ENCODE measurements around the gene ZNF586.
A peak's percentile ranks its signal among the peaks of the same experiment; 100 is the strongest.
"Not testable (repeated sequence)": the region's sequence is repeated elsewhere in the genome, so short reads cannot be mapped to it uniquely, and the experiment has no call there.

Gene ZNF586

DNA sequence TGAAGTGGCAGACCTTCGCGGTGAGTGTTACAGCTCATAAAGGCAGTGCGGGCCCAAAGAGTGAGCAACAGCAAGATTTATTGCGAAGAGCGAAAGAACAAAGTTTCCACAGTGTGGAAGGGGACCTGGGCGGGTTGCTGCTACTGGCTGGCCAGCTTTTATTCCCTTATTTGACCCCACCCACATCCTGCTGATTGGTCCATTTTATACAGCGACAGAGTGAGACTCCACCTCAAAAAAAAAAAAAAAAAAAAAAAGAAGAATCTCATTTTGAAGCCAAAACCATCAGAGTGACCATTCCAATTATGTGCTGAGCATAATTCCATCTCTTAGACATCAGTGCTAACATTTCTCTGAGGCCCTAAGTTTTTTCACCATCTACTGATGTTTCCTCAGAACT is 47.2 kb downstream of the ZNF586 start:
- Histone ChIP-seq H3K9me3 (ENCODE audit: control insufficient read depth, low read depth, low read length) (no peaks in the 10 kb centered on the region), H3K27me3 (ENCODE audit: control insufficient read depth, insufficient read depth, low read length) (no peaks in the 10 kb centered on the region), H3K4me3 (ENCODE audit: low read length) (no peak overlapping the region), H3K9ac (ENCODE audit: low read length) (no peak overlapping the region), H3K36me3 (ENCODE audit: control insufficient read depth, low read depth, low read length) (peaks cover 9% of the 10 kb centered on the region), H3K27ac (ENCODE audit: low read length) (no peak overlapping the region), H3K4me1 (ENCODE audit: control insufficient read depth, low read depth, low read length) (peaks cover 3% of the 10 kb centered on the region)

DNA sequence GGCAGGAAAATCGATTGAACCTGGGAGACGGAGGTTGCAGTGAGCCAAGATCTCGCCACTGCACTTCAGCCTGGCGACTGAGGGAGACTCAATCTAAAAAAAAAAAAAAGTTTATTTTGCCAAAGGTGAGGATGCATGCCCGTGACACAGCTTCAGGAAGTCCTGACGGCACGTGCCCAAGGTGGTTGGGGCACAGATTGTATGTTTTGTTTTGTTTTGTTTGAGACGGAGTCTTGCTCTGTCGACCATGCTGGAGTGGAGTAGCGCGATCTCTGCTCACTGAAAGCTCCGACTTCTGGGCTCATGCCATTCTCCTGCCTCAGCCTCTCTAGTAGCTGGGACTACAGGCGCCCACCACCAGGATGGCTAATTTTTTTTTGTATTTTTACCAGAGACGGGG is 48.5 kb downstream of the ZNF586 start:
- no peak overlapping the region for H3K27ac ChIP-seq (ENCODE audit: low read length)
- no peaks in the 10 kb centered on the region for H3K9me3 ChIP-seq (ENCODE audit: control insufficient read depth, low read depth, low read length)
- peaks cover 3% of the 10 kb centered on the region for H3K4me1 ChIP-seq (ENCODE audit: control insufficient read depth, low read depth, low read length)
- no peak overlapping the region for H3K9ac ChIP-seq (ENCODE audit: low read length)
- no peaks in the 10 kb centered on the region for H3K27me3 ChIP-seq (ENCODE audit: control insufficient read depth, insufficient read depth, low read length)
- no peak overlapping the region for H3K4me3 ChIP-seq (ENCODE audit: low read length)
- H3K36me3 ChIP-seq (ENCODE audit: control insufficient read depth, low read depth, low read length): no peaks in the 10 kb centered on the region

DNA sequence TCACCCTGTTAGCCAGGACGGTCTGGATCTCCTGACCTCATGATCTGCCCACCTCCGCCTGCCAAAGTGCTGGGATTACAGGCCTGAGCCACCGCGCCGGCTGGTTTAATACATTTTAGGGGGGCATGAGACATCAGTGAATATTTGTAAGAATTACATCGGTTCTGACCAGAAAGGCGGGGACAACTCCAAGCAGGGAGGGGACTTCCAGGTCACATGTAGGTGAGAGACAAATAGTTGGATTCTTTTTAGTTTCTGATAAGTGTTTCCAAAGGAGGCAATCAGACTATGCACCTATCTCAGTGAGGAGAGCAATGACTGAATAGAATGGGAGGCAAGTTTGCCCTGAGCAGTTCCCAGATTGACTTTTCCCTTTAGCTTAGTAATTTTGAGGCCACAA is 48.9 kb downstream of the ZNF586 start:
- Histone ChIP-seq H3K27me3 (ENCODE audit: control insufficient read depth, insufficient read depth, low read length) (no peaks in the 10 kb centered on the region), H3K27ac (ENCODE audit: low read length) (no peak overlapping the region), H3K4me1 (ENCODE audit: control insufficient read depth, low read depth, low read length) (peaks cover 3% of the 10 kb centered on the region), H3K9me3 (ENCODE audit: control insufficient read depth, low read depth, low read length) (no peaks in the 10 kb centered on the region), H3K9ac (ENCODE audit: low read length) (no peak overlapping the region), H3K36me3 (ENCODE audit: control insufficient read depth, low read depth, low read length) (no peaks in the 10 kb centered on the region), H3K4me3 (ENCODE audit: low read length) (peak overlapping the region; percentile 91)

DNA sequence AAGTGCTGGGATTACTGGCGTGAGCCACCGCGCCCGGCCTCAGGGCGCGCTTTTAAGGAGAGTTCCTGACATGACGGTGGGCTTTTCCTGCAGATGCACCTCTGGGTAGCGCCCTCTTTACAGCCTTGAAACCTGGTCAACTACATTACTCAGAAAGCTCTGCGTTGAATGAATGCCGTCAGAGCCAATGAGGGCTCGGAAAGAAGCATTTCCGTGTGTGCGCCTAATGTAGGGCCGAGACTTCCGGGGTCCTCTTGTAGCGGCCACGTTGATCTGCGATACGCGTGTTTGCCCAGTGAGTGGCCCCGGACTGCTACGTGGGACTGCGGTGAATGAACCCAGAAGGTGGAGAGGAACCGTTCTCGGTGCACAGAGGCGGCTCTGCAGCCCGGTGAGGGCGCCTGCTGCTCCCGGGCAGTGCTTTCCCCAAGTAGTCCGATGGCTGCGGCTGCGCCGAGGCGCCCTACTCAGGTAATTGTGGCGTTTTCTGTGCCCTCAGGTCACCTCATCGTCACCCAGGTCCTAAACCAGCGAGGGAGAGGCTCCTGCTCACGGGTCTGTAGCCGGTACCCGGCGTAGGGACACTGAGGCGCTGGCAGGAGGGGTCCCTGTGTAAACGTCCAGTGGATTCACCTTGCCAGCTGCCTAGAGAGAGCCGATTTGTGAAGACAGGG is 50.1 kb downstream of the ZNF586 start:
- Histone ChIP-seq H3K4me1 (ENCODE audit: control insufficient read depth, low read depth, low read length) (peaks cover 3% of the 10 kb centered on the region), H3K9ac (ENCODE audit: low read length) (peak overlapping the region; percentile 90), H3K27me3 (ENCODE audit: control insufficient read depth, insufficient read depth, low read length) (no peaks in the 10 kb centered on the region), H3K36me3 (ENCODE audit: control insufficient read depth, low read depth, low read length) (peaks cover 3% of the 10 kb centered on the region), H3K9me3 (ENCODE audit: control insufficient read depth, low read depth, low read length) (no peaks in the 10 kb centered on the region), H3K27ac (ENCODE audit: low read length) (peak overlapping the region; percentile 68), H3K4me3 (ENCODE audit: low read length) (peak overlapping the region; percentile 91)

DNA sequence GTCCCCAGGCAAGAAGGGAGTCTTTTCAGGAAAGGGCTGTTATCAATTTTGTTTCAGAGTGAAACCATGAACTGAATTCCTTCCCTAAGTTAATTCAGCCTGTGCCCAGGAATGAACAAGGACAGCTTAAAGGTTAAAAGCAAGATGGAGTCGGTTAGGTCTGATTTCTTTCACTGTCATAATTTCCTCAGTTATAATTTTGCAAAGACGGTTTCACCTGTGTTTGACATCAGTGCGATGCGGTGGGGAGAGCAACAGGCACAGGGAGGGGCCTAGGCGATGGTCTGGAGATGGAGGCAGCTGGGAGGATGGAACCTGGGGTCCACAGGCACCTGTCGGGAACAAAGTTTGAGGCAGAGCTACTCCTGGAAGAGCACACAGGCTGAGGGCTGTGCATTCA is 51.1 kb downstream of the ZNF586 start:
- Histone ChIP-seq H3K4me3 (ENCODE audit: low read length) (peak overlapping the region; percentile 91), H3K36me3 (ENCODE audit: control insufficient read depth, low read depth, low read length) (peaks cover 6% of the 10 kb centered on the region), H3K27ac (ENCODE audit: low read length) (no peak overlapping the region), H3K9me3 (ENCODE audit: control insufficient read depth, low read depth, low read length) (no peaks in the 10 kb centered on the region), H3K4me1 (ENCODE audit: control insufficient read depth, low read depth, low read length) (peaks cover 3% of the 10 kb centered on the region), H3K27me3 (ENCODE audit: control insufficient read depth, insufficient read depth, low read length) (no peaks in the 10 kb centered on the region), H3K9ac (ENCODE audit: low read length) (peak overlapping the region; percentile 90)

DNA sequence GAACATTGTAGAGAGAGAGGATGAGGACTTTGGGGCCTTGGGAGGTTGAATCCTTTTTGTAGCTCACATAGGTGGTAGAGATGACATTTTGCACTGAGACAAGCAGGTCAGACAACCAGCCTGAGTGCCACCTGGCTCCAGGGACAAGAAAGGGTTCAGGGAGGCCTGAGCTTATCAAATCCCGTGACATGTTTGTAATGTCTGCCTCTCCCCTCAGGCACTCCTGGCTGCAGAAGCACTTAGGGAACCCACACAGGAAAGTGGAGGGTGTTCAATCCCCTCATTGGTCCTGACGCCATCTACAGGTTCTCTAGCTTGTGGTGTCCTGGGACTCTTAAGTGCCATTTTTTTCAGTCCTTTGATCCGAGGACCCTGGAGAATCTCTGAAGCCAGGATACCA is 51.6 kb downstream of the ZNF586 start:
- H3K36me3 ChIP-seq (ENCODE audit: control insufficient read depth, low read depth, low read length); H3K9me3 ChIP-seq (ENCODE audit: control insufficient read depth, low read depth, low read length); H3K9ac ChIP-seq (ENCODE audit: low read length); H3K27ac ChIP-seq (ENCODE audit: low read length); H3K4me1 ChIP-seq (ENCODE audit: control insufficient read depth, low read depth, low read length); H3K27me3 ChIP-seq (ENCODE audit: control insufficient read depth, insufficient read depth, low read length): not testable (repeated sequence)
- peak overlapping the region; percentile 91 for H3K4me3 ChIP-seq (ENCODE audit: low read length)

DNA sequence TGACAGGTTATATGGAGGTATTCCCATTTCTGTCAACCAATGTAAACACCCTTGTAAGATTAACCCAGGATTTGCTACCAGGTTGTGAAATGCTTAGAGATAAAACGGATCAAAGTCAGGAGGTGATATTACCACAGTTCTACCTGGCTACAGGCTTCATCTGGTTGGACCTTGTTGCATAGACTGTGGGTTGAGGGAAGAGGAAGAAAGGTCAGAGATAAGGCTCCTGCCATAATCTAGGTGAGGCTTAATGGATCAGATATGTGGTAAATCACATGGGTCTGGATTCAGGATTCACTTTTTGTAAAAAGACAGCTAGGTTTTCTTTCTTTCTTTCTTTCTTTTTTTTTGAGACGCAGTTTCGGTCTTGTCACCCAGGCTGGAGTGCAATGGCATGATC is 52.0 kb downstream of the ZNF586 start:
- not testable (repeated sequence) for H3K4me3 ChIP-seq (ENCODE audit: low read length); H3K27ac ChIP-seq (ENCODE audit: low read length); H3K9ac ChIP-seq (ENCODE audit: low read length); H3K27me3 ChIP-seq (ENCODE audit: control insufficient read depth, insufficient read depth, low read length); H3K4me1 ChIP-seq (ENCODE audit: control insufficient read depth, low read depth, low read length); H3K9me3 ChIP-seq (ENCODE audit: control insufficient read depth, low read depth, low read length)
- peaks cover 11% of the 10 kb centered on the region for H3K36me3 ChIP-seq (ENCODE audit: control insufficient read depth, low read depth, low read length)

DNA sequence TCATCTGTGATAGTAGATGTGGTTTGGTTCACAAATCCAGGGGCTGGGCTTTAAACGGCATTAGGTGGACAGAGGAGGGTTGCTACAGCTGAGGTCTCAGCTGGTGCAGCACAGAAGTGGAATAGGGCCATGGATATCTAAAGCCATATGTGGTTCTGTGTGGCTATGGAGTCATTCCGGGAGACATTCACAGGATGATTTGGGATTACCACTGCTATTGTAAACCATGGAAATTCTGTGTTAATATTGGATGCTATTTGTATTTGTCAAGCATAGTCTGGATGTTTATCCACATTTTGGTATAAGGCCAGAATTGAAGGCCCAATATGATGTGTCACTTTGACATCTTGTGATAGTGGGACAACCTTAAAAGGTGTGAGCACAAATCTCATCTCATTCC is 53.7 kb downstream of the ZNF586 start:
- H3K4me3 ChIP-seq (ENCODE audit: low read length); H3K27ac ChIP-seq (ENCODE audit: low read length); H3K27me3 ChIP-seq (ENCODE audit: control insufficient read depth, insufficient read depth, low read length); H3K9me3 ChIP-seq (ENCODE audit: control insufficient read depth, low read depth, low read length); H3K9ac ChIP-seq (ENCODE audit: low read length); H3K4me1 ChIP-seq (ENCODE audit: control insufficient read depth, low read depth, low read length): not testable (repeated sequence)
- peaks cover 11% of the 10 kb centered on the region for H3K36me3 ChIP-seq (ENCODE audit: control insufficient read depth, low read depth, low read length)

DNA sequence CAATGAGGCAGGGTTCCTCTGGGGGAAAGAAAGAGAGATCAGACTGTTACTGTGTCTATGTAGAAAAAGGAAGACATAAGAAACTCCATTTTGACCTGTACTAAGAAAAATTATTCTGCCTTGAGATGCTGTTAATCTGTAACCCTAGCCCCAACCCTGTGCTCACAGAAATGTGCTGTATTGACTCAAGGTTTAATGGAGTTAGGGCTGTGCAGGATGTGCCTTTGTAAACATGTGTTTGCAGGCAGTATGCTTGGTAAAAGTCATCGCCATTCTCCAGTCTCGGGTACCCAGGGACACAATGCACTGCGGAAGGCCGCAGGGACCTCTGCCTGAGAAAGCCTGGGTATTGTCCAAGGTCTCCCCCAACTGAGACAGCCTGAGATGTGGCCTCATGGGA is 54.1 kb downstream of the ZNF586 start:
- H3K27ac ChIP-seq (ENCODE audit: low read length): not testable (repeated sequence)

DNA sequence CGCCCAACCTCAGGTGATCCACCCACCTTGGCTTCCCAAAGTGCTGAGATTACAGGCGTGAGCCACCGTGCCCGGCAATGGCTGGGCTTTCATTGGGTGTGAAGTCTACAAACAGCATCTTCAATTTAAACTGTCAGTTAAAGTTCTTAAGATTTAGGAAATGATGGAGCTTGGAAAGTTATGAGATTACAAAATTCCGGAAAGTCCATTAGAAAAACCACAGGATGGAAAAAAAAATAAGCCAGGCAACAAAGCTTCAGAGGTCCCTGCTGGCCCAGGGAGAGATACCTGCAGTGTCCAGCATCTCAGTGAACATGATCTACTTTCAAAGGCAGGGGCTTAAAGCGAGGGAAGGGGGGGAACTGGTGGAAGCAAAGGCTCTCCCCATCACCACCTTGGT is 56.0 kb downstream of the ZNF586 start:
- no peak overlapping the region for H3K4me3 ChIP-seq (ENCODE audit: low read length)
- peaks cover 11% of the 10 kb centered on the region for H3K36me3 ChIP-seq (ENCODE audit: control insufficient read depth, low read depth, low read length)
- no peaks in the 10 kb centered on the region for H3K9me3 ChIP-seq (ENCODE audit: control insufficient read depth, low read depth, low read length)
- H3K9ac ChIP-seq (ENCODE audit: low read length): no peak overlapping the region
- H3K4me1 ChIP-seq (ENCODE audit: control insufficient read depth, low read depth, low read length): peaks cover 4% of the 10 kb centered on the region
- H3K27ac ChIP-seq (ENCODE audit: low read length): no peak overlapping the region
- no peaks in the 10 kb centered on the region for H3K27me3 ChIP-seq (ENCODE audit: control insufficient read depth, insufficient read depth, low read length)

More for the DNA sequence above, 54.1 kb downstream of the ZNF586 start:
- not testable (repeated sequence) for H3K27me3 ChIP-seq (ENCODE audit: control insufficient read depth, insufficient read depth, low read length); H3K9me3 ChIP-seq (ENCODE audit: control insufficient read depth, low read depth, low read length); H3K9ac ChIP-seq (ENCODE audit: low read length); H3K4me3 ChIP-seq (ENCODE audit: low read length); H3K4me1 ChIP-seq (ENCODE audit: control insufficient read depth, low read depth, low read length)
- peaks cover 11% of the 10 kb centered on the region for H3K36me3 ChIP-seq (ENCODE audit: control insufficient read depth, low read depth, low read length)

DNA sequence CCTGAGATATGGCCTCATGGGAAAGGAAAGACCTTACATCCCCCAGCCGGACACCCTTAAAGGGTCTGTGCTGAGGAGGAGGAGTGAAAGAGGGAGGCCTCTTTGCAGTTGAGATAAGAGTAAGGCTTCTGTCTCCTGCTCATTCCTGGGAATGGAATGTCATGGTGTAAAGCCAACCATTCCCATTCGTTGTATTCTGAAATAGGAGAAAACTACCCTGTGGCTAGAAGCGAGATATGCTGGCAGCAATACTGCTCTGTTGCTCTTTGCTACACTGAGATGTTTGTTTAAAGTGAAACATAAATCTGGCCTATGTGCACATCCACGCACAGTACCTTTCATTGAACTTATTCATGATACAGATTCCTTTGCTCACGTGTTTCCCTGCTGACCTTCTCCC is 59.8 kb downstream of the ZNF586 start:
- Histone ChIP-seq H3K4me1 (ENCODE audit: control insufficient read depth, low read depth, low read length) (peaks cover 4% of the 10 kb centered on the region), H3K27ac (ENCODE audit: low read length) (no peak overlapping the region), H3K9me3 (ENCODE audit: control insufficient read depth, low read depth, low read length) (no peaks in the 10 kb centered on the region), H3K27me3 (ENCODE audit: control insufficient read depth, insufficient read depth, low read length) (no peaks in the 10 kb centered on the region), H3K9ac (ENCODE audit: low read length) (no peak overlapping the region), H3K36me3 (ENCODE audit: control insufficient read depth, low read depth, low read length) (peaks cover 11% of the 10 kb centered on the region), H3K4me3 (ENCODE audit: low read length) (no peak overlapping the region)

DNA sequence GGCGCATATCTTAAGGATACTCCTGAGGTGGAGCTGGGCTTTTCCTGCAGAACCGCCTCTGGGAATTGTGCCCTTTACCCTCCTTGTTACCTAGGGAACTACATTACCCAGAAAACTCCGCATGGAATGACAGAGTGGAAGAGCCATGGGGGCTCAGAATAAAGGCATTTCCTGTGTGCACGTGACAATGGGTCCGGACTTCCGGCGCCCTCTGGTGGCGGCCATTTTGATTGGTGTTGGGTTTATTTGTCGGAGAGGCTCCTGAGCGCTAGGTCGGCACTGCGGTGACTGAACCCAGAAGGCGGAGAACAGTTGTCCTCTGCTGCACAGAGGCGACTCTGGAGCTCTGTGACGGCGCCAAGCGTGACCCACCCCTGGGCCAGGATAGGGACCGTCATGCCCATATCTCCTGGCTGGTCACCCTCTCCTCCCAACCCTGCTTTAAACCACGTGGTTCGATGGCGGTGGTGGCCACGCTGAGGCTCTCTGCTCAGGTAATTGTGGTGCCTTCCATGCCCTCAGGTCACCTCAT is 60.7 kb downstream of the ZNF586 start, which contains the start of gene ZNF587B:
Gene ZNF587B (plus strand): TSS at position 229 of the 532 bp plus-strand sequence. CDS start 230 bp downstream, at position 459.
- H3K27ac ChIP-seq (ENCODE audit: low read length): peak within 1 kb of the TSS; percentile 88
- peaks cover 8% of the 10 kb centered on the region for H3K36me3 ChIP-seq (ENCODE audit: control insufficient read depth, low read depth, low read length)
- no peaks in the 10 kb centered on the region for H3K27me3 ChIP-seq (ENCODE audit: control insufficient read depth, insufficient read depth, low read length)
- H3K9ac ChIP-seq (ENCODE audit: low read length): peak within 1 kb of the TSS; percentile 97
- H3K9me3 ChIP-seq (ENCODE audit: control insufficient read depth, low read depth, low read length): no peaks in the 10 kb centered on the region
- H3K4me1 ChIP-seq (ENCODE audit: control insufficient read depth, low read depth, low read length): peaks cover 4% of the 10 kb centered on the region
- peak within 1 kb of the TSS; percentile 90 for H3K4me3 ChIP-seq (ENCODE audit: low read length)

All from iPS-18a (cell line).